GM19023 (cell line): ENCODE data around the gene IARS2.
"Not testable (repeated sequence)": the region's sequence is repeated elsewhere in the genome, so short reads cannot be mapped to it uniquely, and the experiment has no call there.

ENCODE experiments used
- ATAC-seq: cut with Tn5 transposase; IDR thresholded peaks from one replicate; pipeline ENCODE4 v1.9.1; 2021; ENCODE audit warnings: mild to moderate bottlenecking, moderate library complexity; ENCODE audit not compliant: unreplicated experiment

Gene IARS2

GRCh38 chr1:220112600-220112999 is 18.7 kb downstream of the IARS2 start:
- not testable (repeated sequence) for ATAC-seq

DNA sequence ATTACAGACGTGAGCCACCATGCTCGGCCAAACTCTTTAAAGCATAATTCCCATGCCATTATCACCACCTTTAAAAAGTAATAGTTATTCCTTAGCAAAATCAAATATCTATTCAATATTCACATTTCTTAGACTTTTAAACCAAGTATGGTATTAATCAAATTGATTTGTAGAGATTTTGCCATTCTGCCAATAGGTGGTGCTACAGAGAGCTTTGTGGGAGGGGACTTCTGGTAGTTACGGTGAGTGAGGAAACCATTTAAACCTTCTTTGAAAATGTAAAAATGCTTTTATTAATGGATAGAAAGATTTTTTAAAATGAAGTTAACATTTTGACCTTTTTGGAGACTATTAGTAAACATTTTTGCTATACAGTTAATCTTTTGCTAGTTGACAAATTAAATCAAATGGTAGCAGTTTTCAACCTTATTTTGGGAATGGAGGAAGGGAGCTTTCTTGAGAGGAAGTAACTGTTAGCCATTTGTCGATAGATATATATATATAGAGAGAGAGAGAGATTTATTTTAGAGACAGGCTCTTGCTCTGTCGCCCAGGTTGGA is 19.3 kb downstream of the IARS2 start:
- ATAC-seq: no peak

GRCh38 chr1:220119043-220119512 is 25.1 kb downstream of the IARS2 start:
- ATAC-seq: no peak

- no peak for ATAC-seq
Measured at GRCh38 chr1:220121791-220122530, 28.0 kb downstream of the IARS2 start.

DNA sequence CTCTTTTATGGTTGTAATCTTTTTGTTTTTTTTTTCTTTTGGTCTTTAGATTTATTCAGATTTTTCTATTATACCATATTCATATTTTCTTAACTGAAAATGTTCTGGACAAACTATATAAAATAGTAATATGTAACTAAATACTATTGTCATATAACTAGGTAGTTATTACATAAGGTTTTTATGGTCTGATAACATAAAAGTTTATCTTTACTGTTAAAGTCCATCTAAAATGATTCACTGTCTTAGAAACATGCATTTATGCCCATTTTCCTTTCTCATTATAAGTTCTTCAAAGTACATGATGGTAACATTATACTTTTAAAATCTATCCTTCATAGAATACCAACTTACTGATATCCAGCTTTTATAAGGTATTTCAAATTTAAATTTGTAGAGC is 29.1 kb downstream of the IARS2 start:
- ATAC-seq: no peak

DNA sequence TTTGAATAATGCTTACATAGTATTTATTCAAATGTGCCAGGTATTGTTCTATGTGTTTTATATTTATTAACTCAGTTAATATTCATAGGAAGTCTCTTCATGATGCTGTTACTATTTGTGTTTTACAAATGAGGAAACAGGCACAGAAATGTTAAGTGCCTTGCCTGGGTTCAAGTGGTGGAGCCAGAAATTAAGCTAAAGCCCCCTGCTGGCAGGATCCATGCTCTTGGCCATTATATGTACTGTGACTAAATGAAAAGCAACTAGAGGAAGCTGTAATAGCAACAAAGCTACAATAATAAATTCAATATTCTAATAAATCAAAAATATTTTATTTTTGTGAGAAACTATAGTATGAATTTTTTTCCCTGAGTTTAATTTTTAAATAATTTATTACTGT is 30.0 kb downstream of the IARS2 start:
- ATAC-seq: no peak

DNA sequence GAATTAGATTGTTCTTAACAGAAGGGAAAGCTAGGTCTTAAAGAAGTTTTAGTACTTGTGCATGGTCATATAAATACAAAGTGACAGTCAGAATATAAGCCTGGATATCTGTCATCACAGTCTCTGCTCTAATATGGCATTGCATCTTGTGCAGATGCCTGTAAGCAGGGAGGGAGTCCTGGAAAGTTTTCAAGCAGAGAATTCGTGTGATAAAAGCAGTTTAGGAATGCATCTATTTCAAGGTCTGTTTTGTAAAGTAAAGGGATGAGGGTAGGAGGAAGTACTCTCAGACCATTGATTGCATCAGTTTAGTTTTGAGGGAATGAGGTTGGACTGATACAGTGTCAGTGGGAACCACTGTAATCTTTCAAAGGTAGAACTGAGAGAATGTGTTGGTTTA is 30.6 kb downstream of the IARS2 start:
- ATAC-seq: no peak

DNA sequence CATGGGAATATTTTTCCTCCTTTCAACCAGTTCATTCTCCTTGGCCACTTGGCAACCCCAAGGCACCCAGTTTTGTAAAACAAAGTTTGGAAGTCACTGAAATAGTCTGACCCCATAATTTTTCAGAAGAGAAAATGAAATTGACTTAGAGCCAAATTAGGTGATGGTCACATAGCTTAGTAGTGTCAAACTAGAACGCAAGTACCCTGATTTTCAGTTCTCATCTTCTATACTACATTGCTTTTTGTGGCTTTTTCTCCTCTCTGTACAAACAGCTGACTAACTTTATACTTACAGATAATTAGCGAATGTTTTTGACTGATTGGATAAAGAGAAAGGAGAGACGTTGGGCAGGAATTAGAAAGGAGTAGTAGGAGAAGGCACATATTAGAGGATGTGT is 33.1 kb downstream of the IARS2 start:
- no peak for ATAC-seq

DNA sequence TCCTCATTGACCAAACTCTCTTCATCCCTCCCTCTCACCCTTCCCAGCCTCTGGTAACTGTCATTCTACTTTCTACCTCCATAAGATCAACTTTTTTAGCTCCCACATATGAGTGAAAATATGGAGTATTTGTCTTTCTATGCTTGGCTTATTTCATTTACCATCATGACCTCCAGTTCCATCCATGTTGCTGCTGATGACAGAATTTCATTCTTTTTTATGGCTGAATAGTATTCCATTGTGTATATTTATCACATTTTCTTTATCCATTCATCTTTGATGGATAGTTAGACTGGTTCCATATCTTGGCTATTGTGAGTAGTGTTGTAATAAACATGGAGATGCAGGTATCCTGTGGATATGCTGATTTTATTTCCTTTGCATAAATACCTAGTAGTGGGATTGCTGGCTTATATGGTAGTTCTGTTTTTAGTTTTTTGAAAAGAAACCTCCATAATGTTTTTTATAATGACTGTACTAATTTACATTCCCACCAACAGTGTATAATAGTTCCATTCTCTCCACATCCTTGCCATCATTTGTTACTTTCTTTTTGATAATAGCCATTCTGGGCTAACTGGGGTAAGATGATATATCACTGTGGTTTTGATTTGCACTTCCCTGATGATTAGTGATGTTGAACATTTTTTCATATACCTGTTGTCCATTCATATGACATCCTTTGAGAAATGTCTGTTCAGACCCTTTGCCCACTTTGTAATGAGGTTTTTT is 35.7 kb downstream of the IARS2 start:
- no peak for ATAC-seq

GRCh38 chr1:220135755-220136154 is 41.8 kb downstream of the IARS2 start:
- no peak for ATAC-seq

GRCh38 chr1:220137019-220137786 is 43.3 kb downstream of the IARS2 start:
- ATAC-seq: no peak

- no peak for ATAC-seq
Measured at GRCh38 chr1:220139966-220140365, 46.0 kb downstream of the IARS2 start.

GRCh38 chr1:220144051-220144450 is 50.1 kb downstream of the IARS2 start:
- no peak for ATAC-seq

- ATAC-seq: no peak
Measured at GRCh38 chr1:220149742-220150141, 55.8 kb downstream of the IARS2 start.

GRCh38 chr1:220151454-220151853 is 57.5 kb downstream of the IARS2 start:
- ATAC-seq: no peak

GRCh38 chr1:220153147-220153546 is 59.2 kb downstream of the IARS2 start:
- no peak for ATAC-seq

- no peak for ATAC-seq
Measured at GRCh38 chr1:220156620-220157146, 62.8 kb downstream of the IARS2 start.

GRCh38 chr1:220157738-220158137 is 63.8 kb downstream of the IARS2 start:
- no peak for ATAC-seq

DNA sequence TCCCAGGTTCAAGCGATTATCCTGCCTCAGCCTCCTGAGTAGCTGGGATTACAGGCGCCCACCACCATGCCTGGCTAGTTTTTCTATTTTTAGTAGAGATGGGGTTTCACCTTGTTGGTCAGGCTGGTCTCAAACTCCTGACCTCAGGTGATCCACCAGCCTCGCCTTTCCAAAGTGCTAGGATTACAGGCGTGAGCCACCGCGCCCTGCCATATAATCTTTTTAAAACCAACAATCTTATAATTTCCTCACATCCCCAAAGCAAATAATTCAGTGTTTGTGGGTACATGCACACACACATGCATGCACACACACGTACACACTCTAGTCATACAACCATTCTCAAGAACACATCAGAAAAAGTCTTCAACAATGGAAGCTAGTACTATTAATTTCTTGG is 64.6 kb downstream of the IARS2 start:
- ATAC-seq: not testable (repeated sequence)

- ATAC-seq: no peak
Measured at GRCh38 chr1:220159041-220159440, 65.1 kb downstream of the IARS2 start.

- no peak for ATAC-seq
Measured at GRCh38 chr1:220160027-220160426, 66.1 kb downstream of the IARS2 start.
